Fibroblast of villous mesenchyme (primary cell): ENCODE results near the gene ACTR3C. TPM values are rescaled to one million over a fixed set of nuclear protein-coding genes. Genes with fewer than 3 reads are reported as not detected.

Experiments used
- DNase-seq: peaks from one replicate; pipeline ENCODE4 v3.0.0-alpha.2; 2010; ENCODE audit warnings: low read depth
- H3K4me3 ChIP-seq: 2 replicates; pipeline ENCODE4 v1.5.1; 2011; ENCODE audit warnings: low read depth, mild to moderate bottlenecking, low read length
- CTCF ChIP-seq: IDR thresholded peaks from 2 replicates; pipeline ENCODE4 v1.5.1; 2012; ENCODE audit warnings: low read depth, mild to moderate bottlenecking, low read length; ENCODE audit not compliant: insufficient read depth
- total RNA-seq: library from RNA; depleted of rRNA; stranded (reverse); fragments of >200 nt; gene quantifications from 2 replicates; pipeline ENCODE4 v1.2.3, GENCODE V29; 2012

ACTR3C gene
- total RNA-seq, 1 donor, result 13.4 TPM

DNA sequence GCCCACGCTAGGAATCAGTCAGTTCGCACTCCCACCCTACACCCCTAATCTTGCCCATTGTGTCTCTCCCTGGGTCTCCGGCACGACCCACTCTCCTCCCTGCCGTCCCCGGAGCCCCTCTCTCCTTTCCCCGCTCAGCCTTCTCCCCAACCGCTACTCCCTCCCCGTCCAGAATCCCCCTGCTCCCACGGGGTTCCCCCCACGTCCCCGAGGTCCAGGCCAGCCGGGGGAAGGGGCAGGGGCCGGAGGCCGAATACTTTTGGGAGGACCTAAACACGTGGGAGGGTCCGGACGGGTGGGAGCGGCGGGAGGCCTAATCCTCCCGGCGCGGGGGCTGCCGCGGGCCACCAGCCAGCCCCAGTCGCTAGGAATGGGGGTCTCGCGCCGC is 17.5 kb upstream of the ACTR3C start:
- H3K4me3 ChIP-seq, result peak overlapping the region; percentile 57
- DNase-seq, result no peak
- TF ChIP-seq CTCF, result no peak

DNA sequence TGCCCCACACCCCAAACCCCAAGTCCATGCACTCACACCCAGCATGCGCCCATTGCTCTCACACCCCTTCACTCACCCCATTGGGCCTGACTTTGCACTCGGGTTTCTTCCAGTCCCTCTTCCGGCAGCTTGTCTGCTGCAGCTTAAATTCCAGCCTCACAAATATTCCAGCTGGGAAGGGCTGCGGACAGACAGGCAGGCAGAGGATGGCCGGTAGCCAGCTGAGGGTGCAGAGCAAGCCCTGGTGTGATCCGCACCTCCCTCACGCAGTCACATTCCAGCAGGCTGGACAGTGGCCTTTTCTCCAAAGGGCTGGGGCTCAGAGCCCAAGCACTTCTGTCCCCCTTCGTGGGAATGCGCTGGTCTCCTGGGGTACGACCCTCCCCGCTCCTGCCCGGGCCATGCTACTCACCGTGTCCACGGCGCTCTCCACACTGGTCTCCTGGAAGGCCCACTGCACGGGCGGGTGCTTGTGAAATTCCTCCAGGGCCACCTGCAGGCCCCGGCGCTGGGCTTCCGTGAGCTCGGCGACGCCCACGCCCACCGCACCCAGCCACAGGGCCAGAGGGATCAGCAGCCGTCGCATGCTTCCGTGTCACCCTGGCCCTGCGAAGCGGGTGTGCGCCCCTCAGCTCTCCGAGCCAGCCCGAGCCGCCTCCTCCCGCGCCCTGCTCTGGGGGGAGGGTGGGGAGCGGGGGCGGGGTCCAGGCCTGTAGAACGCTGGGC is 16.8 kb upstream of the ACTR3C start:
- H3K4me3 ChIP-seq, result peak overlapping the region; percentile 49
- DNase-seq, result peak; percentile 69
- TF ChIP-seq CTCF, result no peak

DNA sequence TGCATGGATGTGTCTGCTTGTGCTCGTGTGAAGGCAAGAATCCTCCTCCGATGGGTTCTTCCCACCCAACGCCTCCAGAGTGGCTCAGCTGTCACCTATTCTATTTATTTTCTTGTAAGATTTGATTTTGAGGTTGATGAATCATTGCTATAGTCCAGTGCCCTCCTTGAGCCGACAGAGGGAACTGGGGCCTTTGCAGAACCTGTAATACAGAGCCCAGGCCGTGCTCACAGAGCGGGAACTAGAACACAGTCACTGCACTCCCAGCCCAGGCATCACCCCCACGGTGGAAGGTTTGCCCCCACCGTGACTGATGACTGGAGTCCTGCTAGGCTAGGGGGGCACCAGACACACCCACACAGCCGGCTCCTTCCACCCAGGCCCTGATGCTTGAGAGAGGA is 16.1 kb upstream of the ACTR3C start:
- no peak for TF ChIP-seq CTCF
- no peak for DNase-seq
- H3K4me3 ChIP-seq, result peak overlapping the region; percentile 49

- no peak for TF ChIP-seq CTCF
- DNase-seq, result no peak
- H3K4me3 ChIP-seq, result no peak overlapping the region
These were observed 15.0 kb upstream of the ACTR3C start for GRCh38 chr7:150338166-150338829.

GRCh38 chr7:150337659-150338081 is 14.3 kb upstream of the ACTR3C start:
- no peak overlapping the region for H3K4me3 ChIP-seq
- DNase-seq, result no peak
- no peak for TF ChIP-seq CTCF

- no peak for DNase-seq
- no peak overlapping the region for H3K4me3 ChIP-seq
- no peak for TF ChIP-seq CTCF
These were observed 13.8 kb upstream of the ACTR3C start for GRCh38 chr7:150337179-150337578.

DNA sequence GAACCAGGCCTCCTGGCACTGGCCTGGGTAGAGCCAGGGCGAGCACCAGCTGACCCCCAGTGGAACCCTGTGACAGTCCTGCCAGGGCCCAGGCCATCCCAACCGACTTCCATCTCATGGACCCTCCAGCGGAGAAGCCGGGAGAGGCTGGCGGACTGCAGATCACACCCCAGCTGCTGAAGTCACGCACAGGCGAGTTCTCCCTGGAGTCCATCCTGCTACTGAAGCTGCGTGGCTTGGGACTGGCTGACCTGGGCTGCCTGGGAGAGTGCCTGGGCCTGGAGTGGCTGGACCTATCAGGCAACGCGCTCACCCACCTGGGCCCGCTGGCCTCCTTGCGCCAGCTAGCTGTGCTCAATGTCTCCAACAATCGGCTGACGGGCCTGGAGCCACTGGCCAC is 13.4 kb upstream of the ACTR3C start:
- TF ChIP-seq CTCF, result no peak
- DNase-seq, result no peak
- no peak overlapping the region for H3K4me3 ChIP-seq
